BLaER1 treated with 17β-estradiol and CSF1 and Interleukin-3, amounts not matched to agents 10 nM and 100 nM (cell line): Measurements from ENCODE around the gene RPS13.
"Not testable (repeated sequence)": the region's sequence is repeated elsewhere in the genome, so short reads cannot be mapped to it uniquely, and the experiment has no call there.

Source experiments
- H3K27ac ChIP-seq, 11 experiments: shearing (Covaris generic); formaldehyde crosslinking; 2 replicates each; pipeline ENCODE4 v1.8.1; 2022
- H3K27me3 ChIP-seq, 11 experiments: shearing (Covaris generic); formaldehyde crosslinking; 2 replicates each; pipeline ENCODE4 v1.8.1; 2022
- H3K36me3 ChIP-seq, 11 experiments: shearing (Covaris generic); formaldehyde crosslinking; 2 replicates each; pipeline ENCODE4 v1.8.1; 2022
- H3K4me1 ChIP-seq, 10 experiments: shearing (Covaris generic); formaldehyde crosslinking; 2 replicates each; pipeline ENCODE4 v1.8.1; 2022
- H3K4me2 ChIP-seq, 11 experiments: shearing (Covaris generic); formaldehyde crosslinking; 2 replicates each; pipeline ENCODE4 v1.8.1; 2022
- H3K4me3 ChIP-seq, 10 experiments: shearing (Covaris generic); formaldehyde crosslinking; 2 replicates each; pipeline ENCODE4 v1.8.1; 2022
- H3K9ac ChIP-seq, 11 experiments: shearing (Covaris generic); formaldehyde crosslinking; 2 replicates each; pipeline ENCODE4 v1.8.1; 2022
- H3K9me3 ChIP-seq, 11 experiments: shearing (Covaris generic); formaldehyde crosslinking; replicated peaks in 1 of 11; 2 replicates each; pipeline ENCODE4 v1.8.1; 2022
- H4K20me1 ChIP-seq, 11 experiments: shearing (Covaris generic); formaldehyde crosslinking; 2 replicates each; pipeline ENCODE4 v1.8.1; 2022
- Cebpa-rat ChIP-seq, 11 experiments: shearing (Covaris generic); IDR thresholded peaks; 2 replicates each; pipeline ENCODE4 v1.8.1; 2022

RPS13 gene

GRCh38 chr11:17046690-17047089, 30.8 kb downstream of the RPS13 start:
- TF ChIP-seq Cebpa-rat (IDR thresholded peaks at IDR 0.05): no peak
- Histone ChIP-seq H4K20me1 (no peaks in the 10 kb centered on the region), H3K4me3 (no peak overlapping the region), H3K27ac (no peak overlapping the region), H3K4me1 (no peaks in the 10 kb centered on the region), H3K36me3 (no peaks in the 10 kb centered on the region), H3K9me3 (peaks cover 0 to 9% (median 6%) of the 10 kb centered on the region in 11 experiments; a peak in 10 of 22 replicates), H3K4me2 (no peak overlapping the region), H3K9ac (no peak overlapping the region), H3K27me3 (no peaks in the 10 kb centered on the region)

GRCh38 chr11:17036666-17037658, 40.5 kb downstream of the RPS13 start:
- Histone ChIP-seq H3K9me3 (peaks cover 10 to 30% (median 20%) of the 10 kb centered on the region in 11 experiments; a peak in 19 of 22 replicates), H3K4me1 (no peaks in the 10 kb centered on the region), H4K20me1 (no peaks in the 10 kb centered on the region), H3K4me3 (no peak overlapping the region), H3K4me2 (no peak overlapping the region), H3K27ac (no peak overlapping the region), H3K9ac (no peak overlapping the region), H3K27me3 (no peaks in the 10 kb centered on the region), H3K36me3 (no peaks in the 10 kb centered on the region)
- no peak for TF ChIP-seq Cebpa-rat (IDR thresholded peaks at IDR 0.05)

GRCh38 chr11:17034027-17034426, 43.4 kb downstream of the RPS13 start:
- not testable (repeated sequence) for H3K4me2 ChIP-seq, H3K27ac ChIP-seq, H3K9ac ChIP-seq, H3K4me3 ChIP-seq, H3K27me3 ChIP-seq, H3K4me1 ChIP-seq, H4K20me1 ChIP-seq, H3K36me3 ChIP-seq
- peaks cover 10 to 30% (median 20%) of the 10 kb centered on the region in 11 experiments; a peak in 19 of 22 replicates for H3K9me3 ChIP-seq

- no peak overlapping the region for H3K27ac ChIP-seq
- TF ChIP-seq Cebpa-rat (IDR thresholded peaks at IDR 0.05): no peak
- no peaks in the 10 kb centered on the region for H3K36me3 ChIP-seq
- no peaks in the 10 kb centered on the region for H3K9me3 ChIP-seq
- no peak overlapping the region for H3K4me2 ChIP-seq
- no peaks in the 10 kb centered on the region for H4K20me1 ChIP-seq
- no peaks in the 10 kb centered on the region for H3K4me1 ChIP-seq
- H3K27me3 ChIP-seq: no peaks in the 10 kb centered on the region
- no peak overlapping the region for H3K9ac ChIP-seq
- H3K4me3 ChIP-seq: no peak overlapping the region
Observed at GRCh38 chr11:17026487-17027082, 50.9 kb downstream of the RPS13 start.

- no peaks in the 10 kb centered on the region for H3K27me3 ChIP-seq
- H3K9me3 ChIP-seq: no peaks in the 10 kb centered on the region
- H3K36me3 ChIP-seq: no peaks in the 10 kb centered on the region
- no peak overlapping the region for H3K4me2 ChIP-seq
- H3K27ac ChIP-seq: no peak overlapping the region
- no peak for TF ChIP-seq Cebpa-rat (IDR thresholded peaks at IDR 0.05)
- no peaks in the 10 kb centered on the region for H3K4me1 ChIP-seq
- H3K9ac ChIP-seq: no peak overlapping the region
- H4K20me1 ChIP-seq: no peaks in the 10 kb centered on the region
- no peak overlapping the region for H3K4me3 ChIP-seq
Observed at GRCh38 chr11:17024924-17025323, 52.5 kb downstream of the RPS13 start.
